ENCODE data around the gene RSF1.

GRCh38 chr11:77752516-77752915 is 68.0 kb downstream of the RSF1 start:
- no peak for TF ChIP-seq CTCF (conservative IDR thresholded peaks at IDR 0.05; ENCODE audit: low read depth in 2 of 2)
- no peak for TF ChIP-seq EZH2phosphoT487 (IDR thresholded peaks at IDR 0.05; ENCODE audit: unreplicated experiment)
- TF ChIP-seq POLR2AphosphoS5 (IDR thresholded peaks at IDR 0.05; ENCODE audit: low read depth), result no peak
- TF ChIP-seq JUNB (IDR thresholded peaks at IDR 0.05; ENCODE audit: unreplicated experiment), result no peak
- no peak for TF ChIP-seq CREB1 (CRISPR knock-in tag; IDR thresholded peaks at IDR 0.05; ENCODE audit: low read depth)
- TF ChIP-seq ETS1 (IDR thresholded peaks at IDR 0.05), result no peak
- no peak for TF ChIP-seq STAT1 (IDR thresholded peaks at IDR 0.05; ENCODE audit: unreplicated experiment)
- TF ChIP-seq REST (IDR thresholded peaks at IDR 0.05; ENCODE audit: unreplicated experiment), result no peak
- TF ChIP-seq EZH2 (IDR thresholded peaks at IDR 0.05; ENCODE audit: low read depth, unreplicated experiment), result no peak
- no peak for TF ChIP-seq ZNF114 (CRISPR knock-in tag; IDR thresholded peaks at IDR 0.05)

Data from GM23338 (cell line).